GM18508 (cell line): ENCODE results near the gene MLLT10.
"Not testable (repeated sequence)": the region's sequence is repeated elsewhere in the genome, so short reads cannot be mapped to it uniquely, and the experiment has no call there.

Experiments
- ATAC-seq: cut with Tn5 transposase; IDR thresholded peaks from one replicate; pipeline ENCODE4 v1.9.1; 2021; ENCODE audit warnings: moderate number of reproducible peaks; ENCODE audit not compliant: insufficient read depth, unreplicated experiment

Gene MLLT10

DNA sequence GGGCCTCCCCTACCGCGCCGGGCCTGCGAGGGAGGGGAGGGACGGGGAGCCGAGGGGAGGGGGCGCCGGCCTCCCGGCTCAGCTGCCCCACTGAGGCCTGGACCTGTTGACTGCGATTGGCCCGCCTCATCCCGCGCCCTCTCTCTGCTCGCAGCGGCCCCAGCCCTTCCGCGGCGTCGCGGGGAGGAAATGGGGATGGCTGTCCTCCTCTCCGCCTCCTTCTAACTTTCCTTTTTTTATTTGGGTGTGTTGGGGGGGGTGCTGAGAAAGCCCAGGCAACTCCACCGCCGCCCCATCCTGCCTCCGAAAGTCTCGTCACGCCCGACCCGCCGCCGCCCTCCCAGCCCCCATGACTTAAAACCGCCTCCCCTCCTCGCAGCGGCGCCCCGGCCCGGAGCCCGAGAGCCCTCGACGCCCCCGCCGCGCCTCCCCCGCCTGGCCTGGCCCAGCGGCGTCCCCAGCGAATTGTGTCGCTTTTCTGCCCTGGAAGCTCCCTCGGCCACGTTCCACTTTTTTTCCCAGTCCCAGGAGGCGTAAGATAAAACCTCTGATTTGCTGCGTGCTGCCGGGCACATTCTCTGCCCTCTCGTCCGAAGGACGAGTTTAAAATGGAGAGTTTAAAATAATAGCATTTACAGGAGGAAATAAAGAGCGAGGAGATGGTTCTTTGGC, 7.7 kb upstream of the MLLT10 start:
- no peak for ATAC-seq

DNA sequence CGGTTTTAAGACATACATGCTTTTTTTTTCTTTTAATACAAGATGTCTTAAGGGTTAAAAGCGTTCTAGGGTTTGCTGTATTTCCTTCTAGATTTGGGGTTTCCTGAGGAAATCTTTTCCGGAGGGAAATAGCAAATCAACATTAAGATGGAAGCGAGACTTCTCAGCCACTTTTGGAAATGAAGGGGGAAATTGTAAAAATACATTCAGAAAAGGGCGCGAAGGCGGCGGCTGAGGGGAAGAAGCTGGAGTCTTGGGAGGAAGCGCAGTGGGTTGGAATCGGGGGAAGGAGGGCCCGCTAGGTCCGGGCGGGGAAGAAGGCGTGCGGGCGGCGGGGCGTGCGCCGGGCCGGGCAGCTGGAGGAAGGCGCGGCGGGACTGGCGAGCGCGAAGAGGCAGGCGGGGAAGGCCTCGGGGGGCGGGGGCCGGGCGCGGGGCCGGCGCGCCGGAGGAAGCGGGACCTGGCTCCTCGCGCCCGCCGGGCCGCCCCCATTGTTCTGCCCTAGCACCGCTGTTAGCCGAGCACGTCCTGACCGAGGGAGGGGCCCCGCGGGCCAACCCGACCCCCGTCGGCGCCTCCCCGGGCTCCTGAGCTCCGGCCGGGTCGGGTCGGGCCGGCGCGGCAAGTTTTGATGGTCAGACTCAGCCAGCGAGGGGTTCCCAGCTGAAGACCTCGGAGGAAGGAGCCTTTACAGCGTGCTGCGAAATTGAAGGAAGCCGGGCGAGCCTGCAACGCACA, 7.0 kb upstream of the MLLT10 start:
- no peak for ATAC-seq

DNA sequence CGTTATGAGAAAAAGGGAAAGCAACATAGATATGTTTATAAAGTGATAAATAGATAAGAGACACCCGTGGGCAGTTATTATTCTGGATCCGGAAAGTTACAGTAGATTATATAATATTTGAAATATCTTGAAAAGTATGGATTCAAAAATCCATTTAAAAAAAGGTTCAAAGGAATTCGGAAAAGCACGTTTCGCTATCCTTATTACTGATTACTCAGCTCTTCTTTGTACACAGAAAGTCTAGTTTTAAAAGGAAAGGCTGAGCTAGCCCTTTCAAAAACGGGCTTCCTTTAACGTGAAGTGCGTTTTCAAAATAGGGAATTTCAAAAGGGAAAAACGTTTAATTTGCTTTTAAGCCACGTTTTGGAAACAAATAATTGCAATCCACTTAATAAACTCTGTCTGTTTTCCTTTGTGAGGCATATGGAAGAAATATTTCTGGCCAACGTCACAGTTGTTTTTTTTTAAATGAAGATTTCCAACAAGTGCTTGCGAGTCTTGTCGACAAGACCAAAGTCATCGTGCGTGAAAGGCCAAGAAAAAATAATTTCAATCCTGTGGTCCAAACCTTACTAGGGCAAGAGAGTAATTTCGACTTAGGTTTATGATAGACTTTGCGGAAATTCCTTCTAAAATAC, 6.3 kb upstream of the MLLT10 start:
- ATAC-seq: no peak

DNA sequence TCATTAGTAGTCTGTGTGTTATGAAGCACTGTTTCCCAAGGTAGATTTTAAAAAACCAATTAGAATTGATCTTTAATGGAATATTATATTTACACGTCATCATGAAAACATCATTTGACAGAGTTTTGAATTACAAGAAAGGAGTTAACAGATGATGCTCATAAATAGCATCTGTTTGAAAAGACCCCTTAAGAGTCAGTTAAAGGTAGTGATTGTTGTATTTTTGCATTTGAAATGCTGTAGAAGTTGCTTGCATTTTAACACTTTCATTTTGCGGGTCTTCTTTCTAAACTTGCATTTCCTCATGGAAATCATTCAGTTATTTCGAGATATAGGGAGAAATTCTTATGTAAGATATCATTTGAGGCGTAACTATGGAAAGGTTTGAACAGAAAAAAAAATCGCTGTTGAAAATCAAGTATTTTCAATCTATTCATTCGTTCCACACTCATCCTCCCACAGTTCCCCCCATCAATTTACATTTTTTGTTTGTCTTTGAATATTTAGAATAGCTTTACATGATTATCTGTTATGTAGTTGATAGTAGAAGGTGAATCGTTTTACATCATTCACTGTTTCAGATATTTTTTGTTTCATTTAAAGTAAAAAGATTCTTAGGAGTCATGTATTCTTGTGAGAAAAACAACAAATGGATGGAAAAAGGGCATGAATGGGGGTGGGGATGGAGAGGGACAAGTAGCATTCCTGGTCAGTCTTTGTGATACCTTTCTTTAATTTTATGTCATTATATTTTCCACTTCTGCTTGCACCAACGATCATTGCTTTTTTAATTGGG, 5.6 kb upstream of the MLLT10 start:
- no peak for ATAC-seq

DNA sequence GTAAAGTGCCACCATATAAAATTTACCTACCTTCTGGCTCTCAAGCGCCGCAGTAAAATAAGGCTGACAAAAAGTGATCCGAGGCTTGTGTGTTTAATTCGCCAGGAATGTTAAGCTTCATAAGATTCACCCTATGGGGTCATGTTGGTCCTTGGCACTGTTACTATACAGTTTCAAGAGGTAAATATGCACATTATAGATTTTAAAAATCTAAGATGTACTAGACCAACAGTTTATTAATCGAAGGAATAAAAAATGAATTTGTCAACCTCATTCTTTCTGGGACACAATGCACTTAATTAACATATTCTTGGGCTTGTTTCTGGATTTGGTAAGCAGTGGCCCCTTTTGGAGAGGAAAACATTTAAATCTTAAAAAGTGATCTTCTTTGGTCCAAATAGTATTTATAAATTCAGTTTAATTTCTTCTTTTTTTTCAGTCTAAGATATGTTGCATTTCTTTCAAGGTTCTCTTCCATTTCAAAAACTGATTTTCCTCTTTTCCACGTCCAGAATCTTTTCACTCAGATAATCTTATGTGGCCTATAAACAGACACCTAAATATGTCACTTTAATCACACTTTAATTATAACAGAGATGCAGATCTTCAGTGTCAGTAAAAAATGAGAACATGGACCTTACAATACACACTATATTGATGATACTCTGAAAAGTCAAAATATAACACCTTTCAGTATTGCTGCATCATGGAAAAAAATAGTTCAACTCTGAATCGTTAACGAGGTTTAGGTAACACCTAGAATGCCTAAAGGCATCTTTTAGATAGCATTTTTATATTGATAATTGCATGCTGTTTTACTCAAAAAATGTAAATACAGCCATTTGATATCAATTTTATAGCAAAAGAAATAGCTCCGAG, 4.8 kb upstream of the MLLT10 start:
- ATAC-seq: no peak

GRCh38 chr10:21530168-21530567, 3.9 kb upstream of the MLLT10 start:
- ATAC-seq: no peak

- no peak for ATAC-seq
Observed at GRCh38 chr10:21530641-21531040, 3.4 kb upstream of the MLLT10 start.

DNA sequence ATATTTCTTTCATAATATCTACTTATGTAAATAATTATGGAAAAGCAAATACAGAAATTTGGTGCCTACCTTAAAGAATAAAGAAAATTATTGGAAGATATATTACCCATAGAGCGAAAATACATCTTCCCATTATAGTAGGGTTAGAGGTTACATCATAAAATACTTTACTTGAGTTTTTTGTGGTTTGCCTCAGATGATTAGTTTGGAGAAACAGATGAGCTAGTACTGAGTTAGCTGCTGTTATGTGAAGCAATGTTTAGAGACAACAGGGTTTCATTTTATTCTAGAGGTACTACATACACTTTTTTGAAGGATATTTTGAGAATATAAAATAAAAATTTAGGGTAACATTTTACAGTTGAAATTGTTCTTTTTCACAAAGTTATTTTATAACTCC, 2.9 kb upstream of the MLLT10 start:
- ATAC-seq: no peak

DNA sequence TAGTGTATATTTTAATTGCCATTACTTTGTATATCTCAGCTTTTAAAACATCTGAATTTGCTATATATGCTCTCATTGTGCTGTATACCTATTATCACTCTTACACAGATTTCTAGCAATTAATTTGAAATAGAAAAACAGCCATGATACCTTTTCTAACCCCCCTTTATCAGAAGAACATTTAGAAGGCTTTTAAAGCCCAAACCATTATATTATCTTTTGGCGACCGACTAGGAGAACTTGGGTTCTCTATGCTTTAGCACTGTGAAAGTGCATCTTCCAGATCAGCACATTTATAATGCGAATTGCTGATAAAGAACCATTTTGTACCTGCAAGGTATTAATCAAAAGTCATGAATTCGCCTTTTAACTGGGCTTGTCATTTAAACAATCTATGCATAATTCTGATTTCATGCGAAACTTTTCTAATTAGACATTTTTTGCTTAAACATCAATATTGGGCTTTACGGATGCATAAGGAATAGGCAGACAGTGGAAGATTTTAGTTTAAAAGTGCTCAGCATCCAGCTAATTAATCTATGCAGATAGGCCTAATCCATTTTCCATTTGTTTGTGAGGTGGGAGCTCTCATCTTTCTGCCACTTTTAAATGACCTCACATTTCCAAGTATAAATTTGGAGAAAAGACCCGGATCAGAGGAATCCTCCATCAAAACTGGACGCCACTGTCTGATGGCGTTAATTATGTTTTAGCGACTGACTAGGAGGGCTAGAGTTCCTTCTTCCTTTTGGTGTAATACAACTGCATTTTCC, 1.2 kb upstream of the MLLT10 start:
- no peak for ATAC-seq

GRCh38 chr10:21534280-21534586, 201 bp downstream of the MLLT10 start:
- no peak for ATAC-seq

GRCh38 chr10:21534604-21535493, 817 bp downstream of the MLLT10 start:
- ATAC-seq: no peak

- ATAC-seq: no peak
Observed at GRCh38 chr10:21535494-21535965, 1.5 kb downstream of the MLLT10 start.

GRCh38 chr10:21535976-21536375, 1.9 kb downstream of the MLLT10 start:
- ATAC-seq: not testable (repeated sequence)

- ATAC-seq: no peak
Observed at GRCh38 chr10:21536874-21537273, 2.8 kb downstream of the MLLT10 start.

DNA sequence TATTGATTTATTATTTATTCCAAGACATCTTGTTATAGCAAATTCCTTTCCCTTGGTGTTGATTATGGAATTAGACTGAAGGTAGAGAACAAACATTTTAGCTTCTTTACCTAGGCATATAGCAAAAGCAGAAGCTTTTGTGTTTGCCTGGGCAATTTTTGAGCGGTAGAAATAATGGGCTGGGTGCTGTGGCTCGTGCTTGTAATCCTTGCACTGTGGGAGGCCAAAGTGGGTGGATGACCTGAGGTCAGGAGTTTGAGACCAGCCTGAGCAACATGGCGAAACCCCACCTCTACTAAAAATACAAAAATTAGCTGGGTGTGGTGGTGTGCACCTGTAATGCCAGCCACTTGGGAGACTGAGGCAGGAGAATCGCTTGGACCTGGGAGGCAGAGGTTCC, 6.7 kb downstream of the MLLT10 start:
- ATAC-seq: not testable (repeated sequence)

- no peak for ATAC-seq
Observed at GRCh38 chr10:21547246-21547645, 13.2 kb downstream of the MLLT10 start.

DNA sequence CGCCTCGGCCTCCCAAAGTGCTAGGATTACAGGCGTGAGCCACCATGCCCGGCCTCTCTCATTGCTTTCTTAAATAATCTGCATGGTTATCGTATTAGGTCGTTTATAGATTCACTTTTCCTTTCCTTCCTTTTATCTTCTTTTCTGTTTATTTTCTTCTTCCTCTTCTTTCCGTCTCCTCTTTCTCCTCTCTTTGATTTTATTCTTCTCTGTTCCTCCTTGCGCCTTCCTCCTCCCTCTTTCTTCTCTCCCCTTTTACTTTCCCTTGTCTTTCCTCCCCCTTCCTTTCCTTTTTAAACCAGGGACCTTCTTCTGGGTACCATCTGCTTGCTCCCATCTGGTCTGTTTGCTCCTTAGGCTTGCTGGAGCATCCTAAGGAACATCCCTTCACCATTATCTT, 18.6 kb downstream of the MLLT10 start:
- ATAC-seq: no peak

- no peak for ATAC-seq
Observed at GRCh38 chr10:21556527-21556926, 22.5 kb downstream of the MLLT10 start.
